ENCODE results near the gene ASPHD1. TPM values are rescaled to one million over a fixed set of nuclear protein-coding genes. Genes with fewer than 3 reads are reported as not detected.

ASPHD1 gene
- total RNA-seq, 2 donors from 2014 or later: 4.7 to 8.2 TPM

DNA sequence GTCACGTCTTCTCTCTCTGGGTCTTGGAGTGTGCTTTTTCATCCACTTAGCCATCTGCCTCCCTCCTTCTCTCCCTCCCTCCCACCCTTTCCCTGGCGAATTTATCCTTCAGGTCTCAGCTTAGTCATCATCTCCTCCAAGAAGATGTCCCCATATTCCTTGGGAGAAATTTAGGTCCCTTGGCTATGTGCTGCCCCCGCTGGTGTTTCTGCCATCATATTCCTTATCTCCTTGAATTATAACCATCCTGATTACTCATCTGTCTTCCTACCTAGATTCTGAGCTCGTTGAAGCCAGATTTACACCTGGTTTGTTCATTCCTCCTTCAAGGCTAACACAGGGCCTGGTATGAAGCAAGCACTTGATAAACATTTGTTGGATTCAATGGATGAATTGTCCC is 5.9 kb upstream of the ASPHD1 start:
- intact Hi-C loops (cut with DNase I): no loop called here
- no peaks in the 10 kb centered on the region for H3K27me3 ChIP-seq
- peaks cover 10% of the 10 kb centered on the region for H3K4me1 ChIP-seq
- TF ChIP-seq, protein P1, sequence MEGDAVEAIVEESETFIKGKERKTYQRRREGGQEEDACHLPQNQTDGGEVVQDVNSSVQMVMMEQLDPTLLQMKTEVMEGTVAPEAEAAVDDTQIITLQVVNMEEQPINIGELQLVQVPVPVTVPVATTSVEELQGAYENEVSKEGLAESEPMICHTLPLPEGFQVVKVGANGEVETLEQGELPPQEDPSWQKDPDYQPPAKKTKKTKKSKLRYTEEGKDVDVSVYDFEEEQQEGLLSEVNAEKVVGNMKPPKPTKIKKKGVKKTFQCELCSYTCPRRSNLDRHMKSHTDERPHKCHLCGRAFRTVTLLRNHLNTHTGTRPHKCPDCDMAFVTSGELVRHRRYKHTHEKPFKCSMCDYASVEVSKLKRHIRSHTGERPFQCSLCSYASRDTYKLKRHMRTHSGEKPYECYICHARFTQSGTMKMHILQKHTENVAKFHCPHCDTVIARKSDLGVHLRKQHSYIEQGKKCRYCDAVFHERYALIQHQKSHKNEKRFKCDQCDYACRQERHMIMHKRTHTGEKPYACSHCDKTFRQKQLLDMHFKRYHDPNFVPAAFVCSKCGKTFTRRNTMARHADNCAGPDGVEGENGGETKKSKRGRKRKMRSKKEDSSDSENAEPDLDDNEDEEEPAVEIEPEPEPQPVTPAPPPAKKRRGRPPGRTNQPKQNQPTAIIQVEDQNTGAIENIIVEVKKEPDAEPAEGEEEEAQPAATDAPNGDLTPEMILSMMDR (IDR thresholded peaks at IDR 0.05): no peak
- TF ChIP-seq POLR2A (IDR thresholded peaks at IDR 0.05): no peak
- 67 to 73% methylated on average over 4 of the region's 4 CpGs for WGBS, 2 donors
- no peak overlapping the region for H3K4me3 ChIP-seq
- no peaks in the 10 kb centered on the region for H3K9me3 ChIP-seq
- DNase-seq: no peak
- H3K27ac ChIP-seq: no peak overlapping the region
- H3K36me3 ChIP-seq (replicated peaks in 1 of 2; ENCODE audit: insufficient read depth in 1 of 2, low read depth in 2 of 2): no peaks in the 10 kb centered on the region
- no peak for ATAC-seq

DNA sequence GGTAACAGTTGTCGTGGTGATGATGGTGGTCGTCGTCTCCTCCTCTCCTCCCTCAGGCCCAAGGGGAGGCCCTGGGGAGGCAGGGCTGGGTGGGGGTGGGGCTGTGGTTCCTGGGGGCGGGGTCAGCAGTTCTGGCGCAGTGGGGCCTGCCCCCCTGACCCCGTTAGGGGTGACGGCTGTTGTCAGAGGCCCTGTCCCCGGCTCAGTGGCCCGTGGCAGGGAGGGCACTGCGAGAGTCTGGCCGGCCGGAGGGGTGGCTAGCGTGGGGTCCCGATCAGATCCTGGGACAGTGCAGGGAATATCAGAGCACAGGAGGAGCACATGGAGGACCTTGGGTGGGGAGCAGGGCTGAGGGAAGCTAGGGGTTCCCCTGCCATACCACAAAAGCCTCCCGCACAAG is 3.4 kb upstream of the ASPHD1 start:
- H3K36me3 ChIP-seq (replicated peaks in 1 of 2; ENCODE audit: insufficient read depth in 1 of 2, low read depth in 2 of 2): no peaks in the 10 kb centered on the region
- H3K4me1 ChIP-seq: peaks cover 25% of the 10 kb centered on the region
- ATAC-seq: no peak
- no peak for TF ChIP-seq POLR2A (IDR thresholded peaks at IDR 0.05)
- TF ChIP-seq, protein P1 (IDR thresholded peaks at IDR 0.05): no peak
- H3K27me3 ChIP-seq: no peaks in the 10 kb centered on the region
- H3K27ac ChIP-seq: no peak overlapping the region
- H3K9me3 ChIP-seq: no peaks in the 10 kb centered on the region
- intact Hi-C loops (cut with DNase I): no loop called here
- H3K4me3 ChIP-seq: no peak overlapping the region
- DNase-seq: no peak
- 61 to 75% methylated on average over 7 to 14 of the region's 15 CpGs for WGBS, 2 donors

DNA sequence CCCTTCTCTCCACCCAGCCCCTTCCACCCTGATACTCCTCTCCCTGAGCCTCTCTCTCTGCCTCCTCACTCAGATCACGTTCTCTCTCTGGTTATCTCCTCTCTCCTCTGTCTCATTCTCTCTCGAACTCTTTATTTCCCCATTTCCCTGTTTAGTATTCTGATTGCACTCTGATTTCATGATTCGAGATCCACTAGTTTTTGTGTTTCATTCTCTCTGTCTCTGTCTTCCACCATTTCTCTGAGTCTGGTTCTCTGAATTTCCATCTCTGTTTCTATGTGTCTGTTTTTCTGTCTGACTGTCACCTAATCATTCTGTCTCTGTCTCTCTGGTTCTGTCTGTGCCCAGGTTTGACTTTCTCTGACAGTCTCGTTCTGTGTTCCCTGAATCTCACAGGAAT is 3.0 kb upstream of the ASPHD1 start:
- intact Hi-C loops (cut with DNase I): no loop called here
- Histone ChIP-seq H3K4me3 (no peak overlapping the region), H3K9me3 (no peaks in the 10 kb centered on the region), H3K27me3 (no peaks in the 10 kb centered on the region), H3K27ac (no peak overlapping the region), H3K4me1 (peaks cover 25% of the 10 kb centered on the region), H3K36me3 (replicated peaks in 1 of 2; ENCODE audit: insufficient read depth in 1 of 2, low read depth in 2 of 2) (no peaks in the 10 kb centered on the region)
- WGBS, 2 donors: 64 to 66% methylated on average over 4 of the region's 4 CpGs
- TF ChIP-seq, protein P1 (IDR thresholded peaks at IDR 0.05): no peak
- no peak for TF ChIP-seq POLR2A (IDR thresholded peaks at IDR 0.05)
- DNase-seq: no peak
- ATAC-seq: no peak

DNA sequence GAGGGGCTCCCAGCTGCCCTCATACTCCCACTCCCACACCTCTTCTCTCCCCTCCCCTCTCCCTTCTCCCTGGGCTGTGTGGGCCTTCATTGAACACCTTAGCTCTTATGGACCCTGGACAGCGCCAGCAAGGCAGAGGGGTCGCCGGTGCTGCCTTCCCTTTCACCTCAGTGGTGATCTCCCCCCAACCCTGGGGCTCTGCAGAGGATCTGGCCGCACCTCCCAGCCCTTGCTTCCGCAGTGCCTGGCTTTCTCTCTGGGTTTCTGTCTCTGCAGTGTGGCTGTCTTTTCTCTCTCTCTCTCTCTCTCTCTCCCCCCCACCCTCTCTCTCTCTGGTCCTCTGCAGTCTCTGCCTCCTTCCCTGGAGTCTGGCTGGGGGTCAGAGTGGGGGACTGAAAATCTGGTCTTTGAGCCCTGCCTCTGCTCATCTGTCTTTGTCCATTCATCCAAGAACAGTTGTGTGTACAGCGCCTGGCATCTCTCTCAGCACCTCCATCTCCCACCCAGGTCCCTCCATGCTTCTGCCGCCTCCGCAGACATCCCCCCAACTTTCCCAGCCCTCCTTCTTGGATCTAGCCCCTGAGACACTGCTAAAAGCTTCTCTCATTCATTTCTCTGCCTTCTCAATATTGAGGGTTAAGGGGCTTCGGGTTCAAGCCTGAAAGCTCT is 2.0 kb upstream of the ASPHD1 start:
- Histone ChIP-seq H3K27ac (no peak overlapping the region), H3K4me1 (peaks cover 25% of the 10 kb centered on the region), H3K4me3 (no peak overlapping the region), H3K36me3 (replicated peaks in 1 of 2; ENCODE audit: insufficient read depth in 1 of 2, low read depth in 2 of 2) (no peaks in the 10 kb centered on the region), H3K27me3 (no peaks in the 10 kb centered on the region), H3K9me3 (no peaks in the 10 kb centered on the region)
- intact Hi-C loops (cut with DNase I): no loop called here
- DNase-seq (no peak), ATAC-seq (no peak)
- TF ChIP-seq, protein P1 (IDR thresholded peaks at IDR 0.05): no peak
- TF ChIP-seq POLR2A (IDR thresholded peaks at IDR 0.05): no peak
- WGBS, 2 donors: 27 to 45% methylated on average over 9 of the region's 9 CpGs
